Measurements from ENCODE around the gene PKP2. TPM values are rescaled to one million over a fixed set of nuclear protein-coding genes. Genes with fewer than 3 reads are reported as not detected.
"Not testable (repeated sequence)": the region's sequence is repeated elsewhere in the genome, so short reads cannot be mapped to it uniquely, and the experiment has no call there.

Gene PKP2
- total RNA-seq, 1 donor from 2014 or later, result 65.3 TPM

DNA sequence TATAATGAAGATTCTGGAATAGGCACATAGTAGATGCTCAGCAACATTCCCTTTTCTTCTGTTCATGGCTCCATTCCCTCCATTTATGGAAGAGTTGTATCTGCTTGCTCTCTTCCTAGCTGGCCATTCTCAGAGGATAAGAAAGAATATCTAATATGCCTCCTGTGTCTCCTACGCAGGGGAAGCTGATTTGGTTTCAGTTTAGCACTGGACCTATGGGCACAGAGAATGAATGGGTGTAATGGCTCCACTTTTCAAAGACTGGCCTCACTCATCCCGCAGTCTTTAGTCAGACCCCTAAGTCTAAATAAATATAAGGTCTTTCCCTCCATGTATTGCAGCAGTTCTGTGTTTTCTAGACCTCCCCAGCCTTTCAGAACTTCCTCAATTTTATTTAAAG, 2.0 kb downstream of the PKP2 start:
- peaks cover 65% of the 10 kb centered on the region for H3K4me1 Mint-ChIP-seq
- DNase-seq (ENCODE audit: low spot score in 2 of 2, unreplicated experiment in 2 of 2), result no peak
- peak overlapping the region; percentile 97 for H3K27ac Mint-ChIP-seq

GRCh38 chr12:32893458-32893857, 3.1 kb downstream of the PKP2 start:
- TF ChIP-seq, protein P1, sequence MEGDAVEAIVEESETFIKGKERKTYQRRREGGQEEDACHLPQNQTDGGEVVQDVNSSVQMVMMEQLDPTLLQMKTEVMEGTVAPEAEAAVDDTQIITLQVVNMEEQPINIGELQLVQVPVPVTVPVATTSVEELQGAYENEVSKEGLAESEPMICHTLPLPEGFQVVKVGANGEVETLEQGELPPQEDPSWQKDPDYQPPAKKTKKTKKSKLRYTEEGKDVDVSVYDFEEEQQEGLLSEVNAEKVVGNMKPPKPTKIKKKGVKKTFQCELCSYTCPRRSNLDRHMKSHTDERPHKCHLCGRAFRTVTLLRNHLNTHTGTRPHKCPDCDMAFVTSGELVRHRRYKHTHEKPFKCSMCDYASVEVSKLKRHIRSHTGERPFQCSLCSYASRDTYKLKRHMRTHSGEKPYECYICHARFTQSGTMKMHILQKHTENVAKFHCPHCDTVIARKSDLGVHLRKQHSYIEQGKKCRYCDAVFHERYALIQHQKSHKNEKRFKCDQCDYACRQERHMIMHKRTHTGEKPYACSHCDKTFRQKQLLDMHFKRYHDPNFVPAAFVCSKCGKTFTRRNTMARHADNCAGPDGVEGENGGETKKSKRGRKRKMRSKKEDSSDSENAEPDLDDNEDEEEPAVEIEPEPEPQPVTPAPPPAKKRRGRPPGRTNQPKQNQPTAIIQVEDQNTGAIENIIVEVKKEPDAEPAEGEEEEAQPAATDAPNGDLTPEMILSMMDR (IDR thresholded peaks at IDR 0.05; ENCODE audit: unreplicated experiment), result no peak
- Mint-ChIP-seq H3K4me1 (peaks cover 69% of the 10 kb centered on the region), H3K27ac (peak overlapping the region; percentile 97), H3K4me3 (peak overlapping the region; percentile 46), H3K27me3 (ENCODE audit: low read depth) (no peaks in the 10 kb centered on the region), H3K36me3 (no peaks in the 10 kb centered on the region), H3K9me3 (no peaks in the 10 kb centered on the region)
- DNase-seq (ENCODE audit: low spot score in 2 of 2, unreplicated experiment in 2 of 2), result no peak

More for the DNA sequence above, 2.0 kb downstream of the PKP2 start:
- H3K27me3 Mint-ChIP-seq (ENCODE audit: low read depth), result no peaks in the 10 kb centered on the region
- no peaks in the 10 kb centered on the region for H3K36me3 Mint-ChIP-seq
- no peaks in the 10 kb centered on the region for H3K9me3 Mint-ChIP-seq
- TF ChIP-seq, protein P1 (IDR thresholded peaks at IDR 0.05; ENCODE audit: unreplicated experiment), result no peak
- H3K4me3 Mint-ChIP-seq, result peak overlapping the region; percentile 57

DNA sequence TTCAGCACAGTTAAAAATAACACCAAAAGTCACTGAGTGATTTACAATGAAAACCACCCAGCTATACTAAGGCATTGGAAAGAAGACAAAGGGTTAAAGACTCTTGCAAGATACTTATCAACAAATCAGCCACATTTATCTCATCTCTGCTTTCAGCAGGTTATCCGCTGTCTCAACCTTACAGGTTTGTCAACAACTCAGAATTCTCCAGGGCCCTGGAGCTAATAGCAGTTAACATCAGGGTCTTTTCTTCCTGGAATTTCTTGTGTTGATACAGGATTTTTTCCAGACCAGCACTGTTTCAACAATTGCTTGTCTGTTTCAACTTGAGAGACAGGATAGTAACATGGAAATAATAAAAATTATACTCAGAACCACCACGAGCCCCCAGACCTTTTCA, 3.5 kb downstream of the PKP2 start:
- H3K27me3 Mint-ChIP-seq (ENCODE audit: low read depth), result no peaks in the 10 kb centered on the region
- no peak for DNase-seq (ENCODE audit: low spot score in 2 of 2, unreplicated experiment in 2 of 2)
- peak overlapping the region; percentile 46 for H3K4me3 Mint-ChIP-seq
- peaks cover 67% of the 10 kb centered on the region for H3K4me1 Mint-ChIP-seq
- H3K9me3 Mint-ChIP-seq, result no peaks in the 10 kb centered on the region
- H3K36me3 Mint-ChIP-seq, result no peaks in the 10 kb centered on the region
- peak overlapping the region; percentile 97 for H3K27ac Mint-ChIP-seq
- TF ChIP-seq, protein P1 (IDR thresholded peaks at IDR 0.05; ENCODE audit: unreplicated experiment), result no peak

- not testable (repeated sequence) for DNase-seq (ENCODE audit: low spot score in 2 of 2, unreplicated experiment in 2 of 2); H3K9me3 Mint-ChIP-seq; H3K27me3 Mint-ChIP-seq (ENCODE audit: low read depth); H3K36me3 Mint-ChIP-seq
- H3K4me3 Mint-ChIP-seq, result peak overlapping the region; percentile 36
- H3K27ac Mint-ChIP-seq, result peak overlapping the region; percentile 97
- peaks cover 60% of the 10 kb centered on the region for H3K4me1 Mint-ChIP-seq
Observed at GRCh38 chr12:32892369-32892768, 4.2 kb downstream of the PKP2 start.

- Mint-ChIP-seq H3K27ac (peak overlapping the region; percentile 97), H3K9me3 (no peaks in the 10 kb centered on the region), H3K4me3 (peak overlapping the region; percentile 36)
Observed at GRCh38 chr12:32891956-32892355, 4.6 kb downstream of the PKP2 start.

GRCh38 chr12:32891526-32891925, 5.1 kb downstream of the PKP2 start:
- H3K4me1 Mint-ChIP-seq, result peaks cover 59% of the 10 kb centered on the region
- no peaks in the 10 kb centered on the region for H3K27me3 Mint-ChIP-seq (ENCODE audit: low read depth)
- peak overlapping the region; percentile 36 for H3K4me3 Mint-ChIP-seq

More at GRCh38 chr12:32891956-32892355, 4.6 kb downstream of the PKP2 start:
- H3K4me1 Mint-ChIP-seq, result peaks cover 59% of the 10 kb centered on the region
- no peaks in the 10 kb centered on the region for H3K27me3 Mint-ChIP-seq (ENCODE audit: low read depth)
- TF ChIP-seq, protein P1 (IDR thresholded peaks at IDR 0.05; ENCODE audit: unreplicated experiment), result no peak
- no peaks in the 10 kb centered on the region for H3K36me3 Mint-ChIP-seq
- DNase-seq (ENCODE audit: low spot score in 2 of 2, unreplicated experiment in 2 of 2), result no peak

More at GRCh38 chr12:32891526-32891925, 5.1 kb downstream of the PKP2 start:
- TF ChIP-seq, protein P1 (IDR thresholded peaks at IDR 0.05; ENCODE audit: unreplicated experiment), result no peak
- no peaks in the 10 kb centered on the region for H3K9me3 Mint-ChIP-seq
- H3K27ac Mint-ChIP-seq, result peak overlapping the region; percentile 97
- DNase-seq (ENCODE audit: low spot score in 2 of 2, unreplicated experiment in 2 of 2), result no peak
- no peaks in the 10 kb centered on the region for H3K36me3 Mint-ChIP-seq
